K562 (cell line): Measurements from ENCODE around the gene CPPED1. TPM values are rescaled to one million over a fixed set of nuclear protein-coding genes. Genes with fewer than 3 reads are reported as not detected.

ENCODE experiments used
- ARNT ChIP-seq, 2 experiments: fragments of 450-650 bp; IDR thresholded peaks; 2 replicates each; pipeline ENCODE4 v1.6.1; 2016; ENCODE audit warnings: mild to moderate bottlenecking in 1 of 2
- BDP1 ChIP-seq: IDR thresholded peaks from 3 replicates; pipeline ENCODE4 v1.6.1; 2011; ENCODE audit not compliant: insufficient read length, insufficient read depth
- EGR1 ChIP-seq: fragments of 450-650 bp; conservative IDR thresholded peaks from 2 replicates; pipeline ENCODE4 v1.6.1; 2017; ENCODE audit warnings: mild to moderate bottlenecking
- EP300 ChIP-seq: IDR thresholded peaks from 2 replicates; pipeline ENCODE4 v1.6.1; 2012; ENCODE audit warnings: low read length, improper control_type of control experiment
- EP400 ChIP-seq: fragments of 450-650 bp; IDR thresholded peaks from 2 replicates; pipeline ENCODE4 v1.6.1; 2017; ENCODE audit warnings: antibody characterized with exemption, mild to moderate bottlenecking, moderate library complexity
- EZH2 ChIP-seq: IDR thresholded peaks from 2 replicates; pipeline ENCODE4 v1.6.1; 2012; ENCODE audit warnings: low read depth, mild to moderate bottlenecking, inconsistent platforms, low read length, borderline replicate concordance
- FOXJ3 ChIP-seq: sonication (generic); formaldehyde crosslinking; IDR thresholded peaks from 2 replicates; pipeline ENCODE4 v1.4.0; 2020; ENCODE audit warnings: mild to moderate bottlenecking, missing genetic modification reagents
- ILK ChIP-seq: fragments of 450-650 bp; IDR thresholded peaks from 2 replicates; pipeline ENCODE4 v1.6.1; 2016; ENCODE audit warnings: missing genetic modification characterization, low read depth, mild to moderate bottlenecking, missing compliant biosample characterization, moderate library complexity, borderline replicate concordance
- MEIS2 ChIP-seq: fragments of 450-650 bp; IDR thresholded peaks from 2 replicates; pipeline ENCODE4 v1.6.1; 2014; ENCODE audit warnings: mild to moderate bottlenecking; ENCODE audit not compliant: partially characterized antibody
- MITF ChIP-seq: IDR thresholded peaks from 2 replicates; pipeline ENCODE4 v1.6.1; 2014; ENCODE audit warnings: antibody characterized with exemption
- MNT ChIP-seq, 2 experiments: fragments of 450-650 bp; conservative IDR thresholded peaks; 2 replicates each; pipeline ENCODE4 v1.6.1; 2017; ENCODE audit warnings: mild to moderate bottlenecking in 2 of 2, moderate library complexity in 2 of 2
- NCOR1 ChIP-seq: fragments of 450-650 bp; IDR thresholded peaks from 2 replicates; pipeline ENCODE4 v1.6.1; 2016; ENCODE audit warnings: mild to moderate bottlenecking, moderate library complexity
- RAD51 ChIP-seq: fragments of 450-650 bp; IDR thresholded peaks from 2 replicates; pipeline ENCODE4 v1.7.1; 2016; ENCODE audit warnings: low read depth, mild to moderate bottlenecking, borderline replicate concordance
- STAT5A ChIP-seq: IDR thresholded peaks from 2 replicates; pipeline ENCODE4 v1.6.1; 2012; ENCODE audit warnings: low read length, inconsistent platforms, borderline replicate concordance
- TEAD1 ChIP-seq, 2 experiments: fragments of 450-650 bp in 1 of 2; sonication (generic) in 1 of 2; formaldehyde crosslinking; IDR thresholded peaks; 2 replicates each; pipeline versions ENCODE4 v1.4.0 to v1.8.0; 2020 to 2022; ENCODE audit warnings: mild to moderate bottlenecking in 2 of 2, missing genetic modification reagents in 1 of 2
- ZNF318 ChIP-seq, 2 experiments: fragments of 450-650 bp; IDR thresholded peaks; 2 replicates each; pipeline ENCODE4 v1.6.1; 2016; ENCODE audit warnings: mild to moderate bottlenecking in 2 of 2, borderline replicate concordance in 1 of 2, low read depth in 1 of 2, moderate library complexity in 1 of 2
- polyA plus RNA-seq, 8 experiments: library from polyadenylated mRNA; depleted of rRNA in 4 of 8; stranded (reverse) in 5 of 8; unstranded in 3 of 8; fragments of >200 nt; fragmentation: Nextera tagmentation in 2 of 8; fragmentation: Illumina TruSeq in 1 of 8; extraction: Ambion mirVana in 2 of 8; extraction: Trizol in 1 of 8; gene quantifications; 2 replicates each; pipeline versions ENCODE4 v1.2.1 to v1.2.3, GENCODE V29; 2011 to 2014; ENCODE audit warnings: inconsistent platforms in 1 of 8, missing spikeins in 1 of 8
- total RNA-seq, 7 experiments: library from RNA; depleted of rRNA in 6 of 7; stranded (reverse); fragments of >200 nt in 6 of 7; fragmentation: Illumina TruSeq in 2 of 7; extraction: Trizol in 2 of 7; gene quantifications; 2 replicates each; pipeline versions ENCODE4 v1.2.1 to v1.2.3, GENCODE V29; 2011 to 2021; ENCODE audit warnings: low replicate concordance in 1 of 7

The CPPED1 gene
- total and polyA plus RNA-seq, 9 of the 15 experiments (the other 6 are each of a cell fraction or from before 2014, with no cell fraction given): 7.5 to 25.7 (median 16.9) TPM

GRCh38 chr16:12613131-12613991 is 190.3 kb downstream of the CPPED1 start (continued):
- peak in 1 of 2 experiments; percentile 94; a peak in 2 of 4 replicates for TF ChIP-seq ZNF318 (IDR thresholded peaks at IDR 0.05; ENCODE audit: borderline replicate concordance in 1 of 2, low read depth in 1 of 2)
- peak; percentile 31 for TF ChIP-seq STAT5A
- TF ChIP-seq TEAD1 (CRISPR knock-in tag; IDR thresholded peaks at IDR 0.05): peak in 1 of 2 experiments; percentile 63; a peak in 1 of 4 replicates
- peak; percentile 93 for TF ChIP-seq EP300
- peak; percentile 31; the same call in 1 of the 2 replicates for TF ChIP-seq EP400
- TF ChIP-seq NCOR1: peak; percentile 84
- TF ChIP-seq RAD51: peak; percentile 35; the same call in 1 of the 2 replicates
- no peak for TF ChIP-seq FOXJ3 (CRISPR knock-in tag)
- TF ChIP-seq MNT (conservative IDR thresholded peaks at IDR 0.05): peak in 1 of 2 experiments; percentile 42; a peak in 1 of 4 replicates
- peak; percentile 20; the same call in 1 of the 2 replicates for TF ChIP-seq EGR1
- TF ChIP-seq BDP1: no peak
- peak; percentile 81 to 83; a peak in 2 of 4 replicates for TF ChIP-seq ARNT (IDR thresholded peaks at IDR 0.05)
- no peak for TF ChIP-seq ILK (tag)
- TF ChIP-seq EZH2: no peak
- peak; percentile 94 for TF ChIP-seq MITF
- TF ChIP-seq MEIS2: no peak
